ENCODE measurements around the gene STK11. TPM values are rescaled to one million over a fixed set of nuclear protein-coding genes. Genes with fewer than 3 reads are reported as not detected.

Gene STK11
- total and polyA plus RNA-seq, 2 of the 4 experiments (the other 2 are of a cell fraction): 39.3 to 42.8 TPM

DNA sequence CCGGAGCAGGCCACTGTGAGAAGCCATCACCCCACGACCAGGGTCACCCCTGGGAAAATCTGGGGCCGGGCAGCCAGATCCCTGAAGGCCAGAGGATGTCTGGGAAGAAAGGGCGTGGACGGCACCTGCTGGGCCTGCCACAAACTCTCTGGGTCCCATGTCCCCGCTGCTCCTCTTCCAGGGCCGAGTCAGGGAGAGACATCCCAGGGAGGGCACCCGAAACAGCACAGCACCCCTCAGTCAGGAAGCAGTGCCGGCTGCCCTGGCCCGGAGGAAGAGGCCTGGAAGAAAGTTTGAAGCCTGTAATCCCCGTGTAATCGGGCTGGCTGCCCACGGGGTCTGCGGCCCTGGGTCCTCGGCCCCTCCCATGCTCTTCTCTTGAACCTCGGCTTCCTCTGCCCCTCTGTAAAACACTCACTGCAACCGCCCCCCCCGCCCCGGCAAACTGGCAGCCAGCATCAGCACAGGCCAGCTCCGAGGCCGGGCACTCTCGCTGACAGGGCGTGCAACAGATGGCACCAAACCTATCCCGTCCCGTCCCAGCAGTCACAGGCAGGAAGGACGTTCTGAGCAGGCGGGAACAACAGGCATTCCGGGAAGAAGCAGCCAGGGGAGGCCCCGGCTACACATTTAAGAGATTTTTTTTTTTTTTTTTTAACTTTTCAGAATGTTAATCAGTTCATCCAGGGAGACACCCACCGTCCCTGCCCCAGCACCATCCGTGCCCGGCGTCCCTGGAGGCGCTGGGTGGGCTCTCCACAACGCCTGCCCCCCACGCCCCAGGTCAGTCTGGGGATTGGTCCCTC lies 33.0 kb upstream of the STK11 start:
- ChIA-PET POLR2A (ENCODE audit: unreplicated experiment) (no interaction called here), CTCF (no interaction called here)
- H3K9me1 ChIP-seq (ENCODE audit: insufficient read depth, low read length): peaks cover 24% of the 10 kb centered on the region
- H2BK15ac ChIP-seq (ENCODE audit: low read depth, low read length): no peak overlapping the region; the same call in 2 of the 3 replicates
- peak overlapping the region; percentile 79 for H3K23ac ChIP-seq (ENCODE audit: low read depth, low read length)
- peak overlapping the region; percentile 66 for H2AFZ ChIP-seq (replicated peaks; ENCODE audit: low read length, poor library complexity)
- H3K27ac ChIP-seq (ENCODE audit: insufficient read depth, low read length): peak overlapping the region; percentile 99
- peak overlapping the region; percentile 7; the same call in 1 of the 2 replicates for H3K18ac ChIP-seq (ENCODE audit: low read depth, low read length)
- intact Hi-C loops (cut with micrococcal nuclease): loop anchor here (5.0 kb wide), 1 partner anchor 40 kb away; no protein-coding TSS in a partner anchor
- peak overlapping the region; percentile 95 for H3K14ac ChIP-seq (replicated peaks; ENCODE audit: low read depth, low read length)
- peak overlapping the region; percentile 68 to 92 for H4K8ac ChIP-seq (ENCODE audit: low read depth in 2 of 2, low read length in 2 of 2)
- ATAC-seq (ENCODE audit: low read depth) (peak; percentile 5; the same call in 1 of the 2 replicates), DNase-seq (peak; percentile 48)
- H2BK5ac ChIP-seq (ENCODE audit: low read depth, low read length, poor library complexity, severe bottlenecking): peak overlapping the region; percentile 72
- no peaks in the 10 kb centered on the region for H3K27me3 ChIP-seq (ENCODE audit: control insufficient read depth, insufficient read depth, low read length)
- peaks cover 6 to 61% of the 10 kb centered on the region in 2 experiments; a peak in 3 of 4 replicates for H3K79me1 ChIP-seq (ENCODE audit: low read depth in 1 of 2, low read length in 2 of 2)
- peaks cover 46% of the 10 kb centered on the region for H4K20me1 ChIP-seq (ENCODE audit: insufficient read depth, low read length)
- peak overlapping the region; percentile 92 for H3K4me3 ChIP-seq (ENCODE audit: insufficient read depth, low read depth, low read length)
- H4K91ac ChIP-seq (ENCODE audit: insufficient read depth, low read depth, low read length): peak overlapping the region; percentile 92
- H2BK20ac ChIP-seq (ENCODE audit: low read depth, low read length): 0 out of 2 replicates have a peak overlapping the region, but pooled peaks have one; percentile 14
- H2AK5ac ChIP-seq (ENCODE audit: low read depth, low read length): peak overlapping the region; percentile 83
- H3K9ac ChIP-seq (ENCODE audit: low read depth, low read length): peak overlapping the region; percentile 99
- dilution Hi-C loops (cut with HindIII; ENCODE audit: low sequenced_read_pairs, unreplicated experiment): no loop called here
- no TSS peak for BruUV-seq (replicated peaks)
- H3K56ac ChIP-seq (ENCODE audit: extremely low read depth, insufficient read depth, low read length): peak overlapping the region; percentile 85
- H3K9me3 ChIP-seq (ENCODE audit: control insufficient read depth, insufficient read depth, low read length): peaks cover 2% of the 10 kb centered on the region; the same call in 1 of the 2 replicates
- peaks cover 2% of the 10 kb centered on the region for H3K36me3 ChIP-seq (ENCODE audit: control insufficient read depth, insufficient read depth, low read length)
- TF ChIP-seq BHLHE40 (IDR thresholded peaks at IDR 0.05; ENCODE audit: low read depth, low read length) (no peak), POLR2A (IDR thresholded peaks at IDR 0.05; ENCODE audit: low read depth, low read length) (0 out of 2 replicates have a peak, but pooled peaks have one; percentile 26), MXI1 (IDR thresholded peaks at IDR 0.05; ENCODE audit: borderline replicate concordance, low read depth, low read length) (peak; percentile 47; the same call in 1 of the 2 replicates)
- WGBS, 2 experiments (ENCODE audit: extremely low coverage in 2 of 2, insufficient read length in 1 of 2): 41% methylated on average over 9 of the region's 36 CpGs; no CpG with 5 or more reads in 1 of the 2 experiments
- peak overlapping the region; percentile 67 for H2BK120ac ChIP-seq (ENCODE audit: low read depth, low read length)
- peaks cover 42% of the 10 kb centered on the region for H3K4me1 ChIP-seq (ENCODE audit: control insufficient read depth, insufficient read depth, low read length)
- in situ Hi-C loops (cut with MboI; ENCODE audit: low sequenced_read_pairs): no loop called here
- peak overlapping the region; percentile 94 for H3K4ac ChIP-seq (ENCODE audit: low read depth, low read length)
- H2AK9ac ChIP-seq (replicated peaks; ENCODE audit: low read depth, low read length, poor library complexity): peak overlapping the region; percentile 82
- H4K5ac ChIP-seq (ENCODE audit: low read depth, low read length): peak overlapping the region; percentile 44
- peak overlapping the region; percentile 90 for H3K4me2 ChIP-seq (ENCODE audit: low read depth, low read length)

Measured in IMR-90 (cell line).